ENCODE results near the gene CARD8.
"Not testable (repeated sequence)": the region's sequence is repeated elsewhere in the genome, so short reads cannot be mapped to it uniquely, and the experiment has no call there.

Gene CARD8

GRCh38 chr19:48265326-48265725 is 9.6 kb upstream of the CARD8 start:
- not testable (repeated sequence) for DNase-seq (ENCODE audit: low read depth)

- not testable (repeated sequence) for DNase-seq (ENCODE audit: low read depth)
Measured at GRCh38 chr19:48260359-48260714, 4.6 kb upstream of the CARD8 start.

GRCh38 chr19:48258992-48259391 is 3.3 kb upstream of the CARD8 start:
- DNase-seq (ENCODE audit: low read depth): not testable (repeated sequence)

- DNase-seq (ENCODE audit: low read depth): no peak
Measured at GRCh38 chr19:48258350-48258749, 2.6 kb upstream of the CARD8 start.

- no peak for DNase-seq (ENCODE audit: low read depth)
Measured at GRCh38 chr19:48254529-48254970, 1.2 kb downstream of the CARD8 start.

GRCh38 chr19:48253999-48254398 is 1.7 kb downstream of the CARD8 start:
- no peak for DNase-seq (ENCODE audit: low read depth)

- no peak for DNase-seq (ENCODE audit: low read depth)
Measured at GRCh38 chr19:48252609-48253008, 3.1 kb downstream of the CARD8 start.

- DNase-seq (ENCODE audit: low read depth): no peak
Measured at GRCh38 chr19:48250290-48251025, 5.3 kb downstream of the CARD8 start.

GRCh38 chr19:48249502-48250014 is 6.2 kb downstream of the CARD8 start:
- peak; percentile 65 for DNase-seq (ENCODE audit: low read depth)

GRCh38 chr19:48248081-48248833 is 7.5 kb downstream of the CARD8 start:
- no peak for DNase-seq (ENCODE audit: low read depth)

GRCh38 chr19:48247212-48247611 is 8.5 kb downstream of the CARD8 start:
- DNase-seq (ENCODE audit: low read depth): no peak

GRCh38 chr19:48246101-48246500 is 9.6 kb downstream of the CARD8 start:
- no peak for DNase-seq (ENCODE audit: low read depth)

GRCh38 chr19:48244281-48244680 is 11.4 kb downstream of the CARD8 start:
- peak; percentile 29 for DNase-seq (ENCODE audit: low read depth)

- not testable (repeated sequence) for DNase-seq (ENCODE audit: low read depth)
Measured at GRCh38 chr19:48241771-48242170, 13.9 kb downstream of the CARD8 start.

GRCh38 chr19:48239582-48240141 is 16.1 kb downstream of the CARD8 start:
- no peak for DNase-seq (ENCODE audit: low read depth)

- no peak for DNase-seq (ENCODE audit: low read depth)
Measured at GRCh38 chr19:48239120-48239519, 16.6 kb downstream of the CARD8 start.

GRCh38 chr19:48237057-48237456 is 18.7 kb downstream of the CARD8 start:
- no peak for DNase-seq (ENCODE audit: low read depth)

GRCh38 chr19:48230555-48231129 is 25.1 kb downstream of the CARD8 start:
- no peak for DNase-seq (ENCODE audit: low read depth)

GRCh38 chr19:48221628-48222027 is 34.1 kb downstream of the CARD8 start:
- DNase-seq (ENCODE audit: low read depth): no peak

- not testable (repeated sequence) for DNase-seq (ENCODE audit: low read depth)
Measured at GRCh38 chr19:48220784-48221183, 34.9 kb downstream of the CARD8 start.

- DNase-seq (ENCODE audit: low read depth): no peak
Measured at GRCh38 chr19:48218997-48219396, 36.7 kb downstream of the CARD8 start.

GRCh38 chr19:48216933-48217332 is 38.8 kb downstream of the CARD8 start:
- DNase-seq (ENCODE audit: low read depth): no peak

- DNase-seq (ENCODE audit: low read depth): no peak
Measured at GRCh38 chr19:48213959-48214358, 41.8 kb downstream of the CARD8 start.
